HepG2 (cell line): ENCODE results near the gene UBAC1. TPM values are rescaled to one million over a fixed set of nuclear protein-coding genes. Genes with fewer than 3 reads are reported as not detected.

Experiments
- ATAC-seq: fragments of 200-7000 bp; cut with Tn5 transposase; 3 replicates; pipeline ENCODE4 v1.9.1; 2020; ENCODE audit warnings: mild to moderate bottlenecking, moderate library complexity
- BruUV-seq: library from RNA; stranded (reverse); fragments of 400-500 nt; replicated peaks from 2 replicates; lab custom pipeline; 2021; lab: Mats Ljungman, UMichigan
- CTCF ChIA-PET: fragments of 300-600 bp; formaldehyde crosslinking; extraction: SDS; loops from one replicate; lab custom pipeline; 2021; ENCODE audit warnings: low total read pairs, inconsistent platforms, low intra/inter-chr PET ratio; lab: Yijun Ruan, JAX
- POLR2A ChIA-PET: fragments of 350-600 bp; sonication (Branson Sonifier 250); formaldehyde crosslinking; loops from one replicate; lab custom pipeline; 2020; ENCODE audit warnings: antibody characterized with exemption, inconsistent platforms; lab: Yijun Ruan, JAX
- DNase-seq: peaks from one replicate; pipeline ENCODE4 v3.0.0-alpha.2; 2015; ENCODE audit warnings: low spot score
- FAIRE-seq: peaks from 3 replicates; lab custom pipeline; 2011; peaks lifted over from hg19 to GRCh38; lab: Jason Lieb, UNC
- H2AFZ ChIP-seq: one replicate; pipeline ENCODE4 v1.6.1; 2011; ENCODE audit warnings: low read length, inconsistent platforms
- H3K27ac ChIP-seq: fragments of 300-600 bp; 3 replicates; pipeline ENCODE4 v1.8.0; 2011; ENCODE audit warnings: mixed run types, mild to moderate bottlenecking, mixed read lengths, low read length, inconsistent platforms; ENCODE audit not compliant: insufficient read depth; ENCODE audit errors: extremely low read length
- H3K27me3 ChIP-seq, 2 experiments: fragments of 200-600 bp in 1 of 2; 2 replicates in 1 of 2; 3 replicates in 1 of 2; pipeline versions ENCODE4 v1.6.0 to v1.8.0; 2011; ENCODE audit warnings: low read length in 2 of 2, mild to moderate bottlenecking in 2 of 2, moderate library complexity in 2 of 2, inconsistent platforms in 1 of 2; ENCODE audit not compliant: insufficient read depth in 2 of 2, control insufficient read depth in 1 of 2
- H3K36me3 ChIP-seq, 2 experiments: fragments of 200-600 bp in 1 of 2; replicated peaks in 1 of 2; 2 replicates in 1 of 2; 3 replicates in 1 of 2; pipeline versions ENCODE4 v1.5.1 to v1.8.0; 2011; ENCODE audit warnings: low read length in 2 of 2, inconsistent platforms in 1 of 2; ENCODE audit not compliant: insufficient read depth in 2 of 2, control insufficient read depth in 1 of 2
- H3K4me1 ChIP-seq: 2 replicates; pipeline ENCODE4 v1.5.1; 2012; ENCODE audit warnings: low read length, inconsistent platforms; ENCODE audit not compliant: insufficient read depth
- H3K4me2 ChIP-seq: 2 replicates; pipeline ENCODE4 v1.6.0; 2011; ENCODE audit warnings: low read depth, low read length, inconsistent platforms
- H3K4me3 ChIP-seq, 3 experiments: fragments of 200-600 bp in 1 of 3; sonication (generic), shearing (Covaris generic) in 1 of 3; replicated peaks in 1 of 3; 2 replicates each; pipeline ENCODE4 v1.5.1; 2011 to 2016; ENCODE audit warnings: low read length in 3 of 3, inconsistent platforms in 2 of 3, low read depth in 2 of 3, mild to moderate bottlenecking in 2 of 3, control low read depth in 1 of 3, mixed read lengths in 1 of 3; ENCODE audit not compliant: insufficient read depth in 1 of 3
- H3K79me2 ChIP-seq: one replicate; pipeline ENCODE4 v1.6.1; 2011; ENCODE audit warnings: low read length, inconsistent platforms; ENCODE audit not compliant: insufficient read depth
- H3K9ac ChIP-seq: 2 replicates; pipeline ENCODE4 v1.6.0; 2011; ENCODE audit warnings: mild to moderate bottlenecking, low read depth, low read length, inconsistent platforms; ENCODE audit not compliant: insufficient read depth
- H3K9me3 ChIP-seq: 2 replicates; pipeline ENCODE4 v1.5.1; 2012; ENCODE audit warnings: mild to moderate bottlenecking, low read length
- H4K20me1 ChIP-seq: 2 replicates; pipeline ENCODE4 v1.6.0; 2011; ENCODE audit warnings: inconsistent platforms, mild to moderate bottlenecking, low read length, moderate library complexity; ENCODE audit not compliant: insufficient read depth
- KDM4B ChIP-seq: sonication (generic); formaldehyde crosslinking; IDR thresholded peaks from 2 replicates; pipeline ENCODE4 v1.4.0; 2020; ENCODE audit warnings: missing genetic modification reagents
- MTF2 ChIP-seq: sonication (generic); formaldehyde crosslinking; IDR thresholded peaks from 2 replicates; pipeline ENCODE4 v1.5.0; 2020; ENCODE audit warnings: missing genetic modification reagents, borderline replicate concordance
- NCOA2 ChIP-seq: sonication (generic); formaldehyde crosslinking; IDR thresholded peaks from 2 replicates; pipeline ENCODE4 v1.8.0; 2022; ENCODE audit warnings: inconsistent platforms
- RCOR2 ChIP-seq: IDR thresholded peaks from 2 replicates; pipeline ENCODE4 v1.6.1; 2016; ENCODE audit warnings: missing biosample characterization, missing genetic modification reagents
- REPIN1 ChIP-seq: sonication (generic); formaldehyde crosslinking; IDR thresholded peaks from 2 replicates; pipeline ENCODE4 v1.8.0; 2022; ENCODE audit warnings: missing genetic modification reagents, low read depth, mild to moderate bottlenecking, borderline replicate concordance
- TEAD2 ChIP-seq: sonication (generic); formaldehyde crosslinking; IDR thresholded peaks from 2 replicates; pipeline ENCODE4 v1.9.0; 2021; ENCODE audit warnings: missing genetic modification reagents
- THAP11 ChIP-seq: IDR thresholded peaks from 2 replicates; pipeline ENCODE4 v1.6.1; 2016; ENCODE audit warnings: missing biosample characterization, missing genetic modification reagents
- YY1 ChIP-seq: IDR thresholded peaks from 2 replicates; pipeline ENCODE4 v1.6.1; 2011; ENCODE audit warnings: low read length, low read depth, moderate library complexity, mild to moderate bottlenecking; ENCODE audit not compliant: insufficient read depth, insufficient replicate concordance
- ZNF441 ChIP-seq: sonication (generic); formaldehyde crosslinking; IDR thresholded peaks from 2 replicates; pipeline ENCODE4 v1.7.0; 2021; ENCODE audit warnings: missing genetic modification reagents, borderline replicate concordance
- ZNF788 ChIP-seq: sonication (generic); formaldehyde crosslinking; IDR thresholded peaks from 2 replicates; pipeline ENCODE4 v1.5.0; 2020; ENCODE audit warnings: mild to moderate bottlenecking, missing genetic modification reagents, borderline replicate concordance
- ZSCAN20 ChIP-seq: sonication (generic); formaldehyde crosslinking; IDR thresholded peaks from 2 replicates; pipeline ENCODE4 v1.4.0; 2020; ENCODE audit warnings: missing genetic modification reagents, mild to moderate bottlenecking, borderline replicate concordance
- WGBS: methylation state at CpG from one replicate; pipeline ENCODE4 v1.1.6; 2017; ENCODE audit warnings: low lambda C conversion rate; 5-methylcytosine and 5-hydroxymethylcytosine counted together
- in situ Hi-C: cut with HindIII; loops from 2 replicates; pipeline ENCODE4 v1.10.0; 2017; ENCODE audit warnings: low pct_unique_long_range_greater_than_20kb; ENCODE audit not compliant: extremely low pct_ligation_motif_present
- intact Hi-C: fragments of 100-400 bp; cut with micrococcal nuclease; formaldehyde crosslinking; loops from one replicate; pipeline ENCODE4 v1.10.0; 2022; ENCODE audit not compliant: unreplicated experiment
- polyA plus RNA-seq, 8 experiments: library from polyadenylated mRNA; depleted of rRNA in 3 of 8; stranded (reverse) in 7 of 8; unstranded in 1 of 8; fragments of >200 nt; fragmentation: Illumina TruSeq in 4 of 8; extraction: Trizol in 4 of 8; gene quantifications; 2 replicates each; pipeline versions ENCODE4 v1.2.1 to v1.2.3, GENCODE V29; 2011 to 2016; ENCODE audit warnings: low read depth in 4 of 8, missing spikeins in 1 of 8, mixed read lengths in 1 of 8; ENCODE audit not compliant: insufficient read depth in 1 of 8
- total RNA-seq, 5 experiments: library from RNA; depleted of rRNA; stranded (reverse); fragments of >200 nt; fragmentation: Illumina TruSeq; extraction: Trizol; gene quantifications; 2 replicates each; pipeline ENCODE4 v1.2.3, GENCODE V29; 2016; ENCODE audit warnings: low read depth in 1 of 5
- TF ChIP-seq, protein P1 (sequence below): sonication (generic); formaldehyde crosslinking; IDR thresholded peaks from 2 replicates; pipeline ENCODE4 v1.4.0; 2020; ENCODE audit warnings: missing genetic modification reagents
- TF ChIP-seq, protein P2 (sequence below): IDR thresholded peaks from 2 replicates; pipeline ENCODE4 v1.6.1; 2016; ENCODE audit warnings: low read depth, control low read depth

The UBAC1 gene
- total and polyA plus RNA-seq, 2 of the 13 experiments (the other 11 are each of a cell fraction or from before 2014, with no cell fraction given) = 32.2 to 34.1 TPM

DNA sequence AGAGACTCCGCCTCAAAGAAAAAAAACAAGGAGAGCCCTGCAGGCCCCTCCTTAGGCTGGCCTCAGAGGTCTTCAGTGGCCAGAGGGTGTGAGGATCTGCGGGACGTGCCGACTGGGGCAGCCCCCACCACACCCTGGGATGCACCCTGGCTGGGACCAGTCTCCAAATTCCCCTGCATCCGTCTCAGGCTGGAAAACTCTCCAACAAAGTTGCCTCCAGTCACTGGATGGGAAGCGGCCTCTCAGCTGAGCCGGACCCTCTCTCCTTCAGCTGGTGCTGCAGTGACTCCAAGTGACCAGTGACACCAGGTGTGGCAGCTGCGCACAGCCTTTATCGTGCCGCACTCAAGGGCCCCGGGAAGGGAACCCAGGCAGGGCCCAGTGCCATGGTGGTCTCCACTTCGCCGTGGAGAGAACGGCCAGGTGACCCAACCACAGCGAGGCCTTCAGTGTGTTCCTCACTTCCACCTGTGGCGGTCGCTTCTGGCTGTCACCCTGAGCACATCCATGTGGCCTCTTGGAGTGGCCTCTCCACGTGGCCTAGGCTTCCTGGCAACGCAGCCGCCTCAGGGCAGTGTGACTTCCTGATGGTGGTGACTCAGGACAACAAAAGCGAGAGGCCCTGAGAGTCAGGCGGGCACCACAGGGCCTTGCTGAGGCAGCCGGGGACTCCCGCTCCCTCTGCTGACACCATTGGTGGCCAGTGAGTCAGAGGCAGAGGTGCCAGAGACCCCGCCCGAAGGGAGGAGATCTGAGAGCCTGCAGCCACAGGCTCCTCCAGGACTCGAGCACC is 34.6 kb downstream of the UBAC1 start:
- CTCF ChIA-PET = no interaction called here

More for the DNA sequence above, 34.6 kb downstream of the UBAC1 start:
- ATAC-seq (no peak), FAIRE-seq (no peak)
- Histone ChIP-seq H3K4me1 (no peaks in the 10 kb centered on the region), H3K4me3 (no peak overlapping the region), H3K9me3 (no peaks in the 10 kb centered on the region), H3K79me2 (no peaks in the 10 kb centered on the region), H4K20me1 (no peaks in the 10 kb centered on the region), H3K27me3 (no peaks in the 10 kb centered on the region), H3K4me2 (no peak overlapping the region)
- in situ Hi-C loops = no loop called here
- TF ChIP-seq KDM4B (no peak), YY1 (no peak), ZNF788 (CRISPR knock-in tag) (no peak), RCOR2 (CRISPR knock-in tag) (no peak), TEAD2 (CRISPR knock-in tag) (no peak), MTF2 (CRISPR knock-in tag) (no peak), REPIN1 (CRISPR knock-in tag) (no peak), THAP11 (no peak), ZNF441 (CRISPR knock-in tag) (no peak), NCOA2 (CRISPR knock-in tag) (no peak), ZSCAN20 (CRISPR knock-in tag) (no peak)
- TF ChIP-seq, protein P1, sequence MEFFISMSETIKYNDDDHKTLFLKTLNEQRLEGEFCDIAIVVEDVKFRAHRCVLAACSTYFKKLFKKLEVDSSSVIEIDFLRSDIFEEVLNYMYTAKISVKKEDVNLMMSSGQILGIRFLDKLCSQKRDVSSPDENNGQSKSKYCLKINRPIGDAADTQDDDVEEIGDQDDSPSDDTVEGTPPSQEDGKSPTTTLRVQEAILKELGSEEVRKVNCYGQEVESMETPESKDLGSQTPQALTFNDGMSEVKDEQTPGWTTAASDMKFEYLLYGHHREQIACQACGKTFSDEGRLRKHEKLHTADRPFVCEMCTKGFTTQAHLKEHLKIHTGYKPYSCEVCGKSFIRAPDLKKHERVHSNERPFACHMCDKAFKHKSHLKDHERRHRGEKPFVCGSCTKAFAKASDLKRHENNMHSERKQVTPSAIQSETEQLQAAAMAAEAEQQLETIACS (CRISPR knock-in tag) = no peak
- TF ChIP-seq, protein P2, sequence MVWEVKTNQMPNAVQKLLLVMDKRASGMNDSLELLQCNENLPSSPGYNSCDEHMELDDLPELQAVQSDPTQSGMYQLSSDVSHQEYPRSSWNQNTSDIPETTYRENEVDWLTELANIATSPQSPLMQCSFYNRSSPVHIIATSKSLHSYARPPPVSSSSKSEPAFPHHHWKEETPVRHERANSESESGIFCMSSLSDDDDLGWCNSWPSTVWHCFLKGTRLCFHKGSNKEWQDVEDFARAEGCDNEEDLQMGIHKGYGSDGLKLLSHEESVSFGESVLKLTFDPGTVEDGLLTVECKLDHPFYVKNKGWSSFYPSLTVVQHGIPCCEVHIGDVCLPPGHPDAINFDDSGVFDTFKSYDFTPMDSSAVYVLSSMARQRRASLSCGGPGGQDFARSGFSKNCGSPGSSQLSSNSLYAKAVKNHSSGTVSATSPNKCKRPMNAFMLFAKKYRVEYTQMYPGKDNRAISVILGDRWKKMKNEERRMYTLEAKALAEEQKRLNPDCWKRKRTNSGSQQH (CRISPR knock-in tag) = no peak
- TF ChIP-seq, all 625 proteins: peak for 0
- Histone ChIP-seq H3K9ac (no peak overlapping the region), H3K27ac (no peak overlapping the region), H2AFZ (no peak overlapping the region), H3K36me3 (peaks cover 0 to 2% of the 10 kb centered on the region in 2 experiments; a peak in 4 of 5 replicates)
- intact Hi-C loops = no loop called here
- 90% methylated on average over 21 of the region's 27 CpGs for WGBS
- no TSS peak for BruUV-seq
- POLR2A ChIA-PET = no interaction called here
- DNase-seq = no peak
